Stimulated activated CD4-positive, alpha-beta T cell treated with anti-CD3 and anti-CD28 coated beads, Interleukin-2, amount 100 ng/mL, for 24 hours (primary cell): ENCODE results near the gene ATE1.
"Not testable (repeated sequence)": the region's sequence is repeated elsewhere in the genome, so short reads cannot be mapped to it uniquely, and the experiment has no call there.

ENCODE experiments used
- DNase-seq, 2 donors: peaks; one replicate each; pipeline ENCODE4 v3.0.0-alpha.2; 2020

ATE1 gene

GRCh38 chr10:121927841-121928527 lies at the start of gene ATE1:
Gene ATE1 (minus strand): TSS chr10:121928031. CDS start chr10:121927949, 82 bp downstream.
- DNase-seq: peak; percentile 83

DNA sequence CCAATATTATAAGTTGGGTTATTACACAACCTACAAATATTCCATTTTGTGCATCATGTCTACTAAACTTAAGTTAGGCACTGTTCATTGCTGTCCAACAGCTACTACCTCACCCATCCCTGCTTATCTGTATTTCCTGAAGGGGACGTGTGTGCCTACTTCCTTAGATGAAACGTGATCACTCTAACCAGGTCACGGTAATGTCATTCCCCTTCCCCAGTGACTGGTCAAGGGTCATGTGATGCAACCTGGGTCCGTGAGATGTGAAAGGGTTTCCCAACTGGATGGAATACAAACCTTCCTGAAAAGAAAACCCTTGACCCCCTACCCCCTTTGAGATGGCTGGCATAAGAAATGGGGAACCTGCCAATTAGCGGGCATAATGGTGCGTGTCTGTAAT lies 48.8 kb upstream of the ATE1 start:
- no peak for DNase-seq

GRCh38 chr10:121975295-121976086 lies 47.7 kb upstream of the ATE1 start:
- no peak for DNase-seq

DNA sequence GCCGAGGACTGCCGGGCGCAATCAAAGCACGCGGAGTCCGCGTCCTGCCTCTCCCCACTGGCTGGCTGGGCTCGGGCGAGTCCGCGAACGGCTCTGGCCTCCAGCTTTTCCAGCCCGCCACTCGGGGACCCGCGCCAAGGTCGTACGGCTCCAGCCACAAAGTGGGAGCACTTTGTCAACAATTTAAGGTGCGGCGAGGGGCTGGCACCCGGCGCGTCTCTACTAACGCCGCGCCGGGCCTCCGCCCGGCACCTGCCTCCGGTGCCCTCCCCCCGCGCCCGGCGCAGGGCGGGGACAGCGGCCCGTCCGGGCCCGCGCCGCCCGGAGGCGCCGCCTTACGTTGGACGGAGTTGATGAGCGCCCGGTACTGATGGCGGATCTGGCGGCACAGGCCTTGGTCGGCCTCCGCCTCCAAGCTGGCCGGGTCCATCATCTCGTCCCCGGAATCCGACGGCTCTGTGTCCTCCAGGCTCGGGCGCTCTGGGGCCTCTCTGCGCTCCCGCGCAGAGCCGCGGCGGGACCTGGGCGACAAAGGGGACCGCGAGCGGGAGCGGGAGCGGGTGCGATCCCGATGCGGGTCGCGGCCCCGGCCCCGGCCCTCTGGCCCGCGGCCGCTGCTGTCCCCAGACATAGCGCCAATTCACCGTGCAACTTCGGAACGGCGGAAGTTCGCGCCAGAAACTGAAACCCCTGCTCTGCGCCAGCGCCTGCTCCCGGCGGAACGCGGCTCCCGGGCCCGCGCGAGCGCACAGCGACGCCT lies 46.9 kb upstream of the ATE1 start, which contains the start of gene NSMCE4A:
NSMCE4A (minus strand) TSS at position 683 of the 760 bp plus-strand sequence; CDS start at position 631, 52 bp downstream.
- DNase-seq: peak; percentile 80 to 84

- peak in 1 of 2 donors; percentile 28 for DNase-seq
Observed at GRCh38 chr10:121974019-121974534, 46.2 kb upstream of the ATE1 start.

DNA sequence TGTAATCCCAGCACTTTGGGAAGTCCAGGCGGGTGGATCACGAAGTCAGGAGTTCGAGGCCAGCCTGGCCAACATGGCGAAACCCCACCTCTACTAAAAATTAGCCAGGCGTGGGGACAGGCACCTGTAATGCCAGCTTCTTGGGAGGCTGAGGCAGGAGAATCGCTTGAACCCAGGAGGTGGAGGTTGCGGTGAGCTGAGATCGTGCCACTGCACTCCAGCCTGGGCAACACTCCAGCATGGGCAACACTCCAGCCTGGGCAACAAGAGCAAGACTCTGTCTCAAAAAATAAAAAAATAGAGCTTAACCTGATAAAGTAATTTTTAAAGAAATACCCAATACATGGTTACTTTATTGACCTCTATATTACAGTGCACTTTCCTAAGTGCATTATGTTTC lies 41.3 kb upstream of the ATE1 start:
- DNase-seq: not testable (repeated sequence)

- DNase-seq: no peak
Observed at GRCh38 chr10:121965996-121966395, 38.2 kb upstream of the ATE1 start.

- DNase-seq: no peak
Observed at GRCh38 chr10:121961456-121961855, 33.6 kb upstream of the ATE1 start.

DNA sequence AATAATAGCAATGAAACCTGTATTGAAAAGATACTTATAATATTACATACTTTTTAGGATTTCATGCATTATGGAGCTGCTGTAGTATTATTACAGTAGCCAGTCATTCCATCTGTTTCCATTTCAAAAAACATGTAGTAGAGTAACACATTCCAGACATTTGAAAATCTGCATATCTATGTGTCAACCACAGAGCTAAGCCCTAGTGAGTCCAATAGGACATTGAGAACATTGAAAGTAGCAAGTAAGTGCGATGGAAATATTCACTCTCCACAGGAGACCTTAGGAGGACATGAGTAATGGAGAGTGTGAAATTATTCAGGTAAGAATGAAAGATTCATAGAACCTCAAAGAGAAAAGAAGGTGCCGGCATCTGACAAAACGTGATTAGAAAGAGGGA lies 31.8 kb upstream of the ATE1 start:
- DNase-seq: no peak

DNA sequence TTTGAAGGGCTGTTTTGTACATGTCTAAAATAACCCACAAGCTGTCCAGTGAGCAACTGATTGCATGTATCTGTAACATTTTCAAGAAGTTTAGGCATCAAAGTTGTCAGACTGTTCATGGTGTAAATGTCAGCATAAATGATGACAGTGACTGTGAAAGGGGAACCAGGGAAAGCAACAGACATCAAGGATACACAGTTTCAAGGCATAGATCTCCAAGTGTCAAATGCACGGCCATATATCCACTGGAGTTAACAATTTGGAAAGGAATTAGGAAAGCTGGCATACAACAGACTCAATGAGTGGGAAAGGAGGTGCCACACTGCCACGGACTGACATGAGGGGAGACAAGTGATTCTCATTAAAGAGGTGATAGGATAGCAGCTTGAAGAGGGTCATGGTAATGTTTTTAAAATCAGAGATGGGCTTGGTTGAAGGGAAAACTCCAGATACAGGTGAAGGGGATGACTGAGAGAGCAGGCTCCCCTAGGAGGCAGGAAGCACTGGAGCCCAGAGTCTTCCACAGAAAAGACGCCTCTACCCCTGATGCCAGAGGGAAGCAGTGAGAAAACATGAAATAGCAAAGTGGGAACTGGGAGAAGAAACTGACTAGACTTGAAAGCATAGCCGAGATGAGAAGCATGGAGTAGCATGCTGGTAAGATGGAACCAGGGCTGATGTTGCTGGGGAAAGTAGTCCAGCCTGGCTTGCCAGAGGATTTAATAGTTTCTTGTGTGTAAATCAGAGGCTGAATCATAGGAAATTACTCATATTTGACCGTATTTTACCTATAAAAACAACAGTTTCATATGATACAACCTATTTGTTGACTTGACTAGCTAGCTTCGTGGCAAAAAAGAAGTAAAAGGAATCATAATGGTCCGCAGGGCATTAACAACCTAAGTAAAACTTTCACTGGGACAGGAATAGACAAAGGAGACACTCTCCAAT lies 28.6 kb upstream of the ATE1 start:
- DNase-seq: no peak

DNA sequence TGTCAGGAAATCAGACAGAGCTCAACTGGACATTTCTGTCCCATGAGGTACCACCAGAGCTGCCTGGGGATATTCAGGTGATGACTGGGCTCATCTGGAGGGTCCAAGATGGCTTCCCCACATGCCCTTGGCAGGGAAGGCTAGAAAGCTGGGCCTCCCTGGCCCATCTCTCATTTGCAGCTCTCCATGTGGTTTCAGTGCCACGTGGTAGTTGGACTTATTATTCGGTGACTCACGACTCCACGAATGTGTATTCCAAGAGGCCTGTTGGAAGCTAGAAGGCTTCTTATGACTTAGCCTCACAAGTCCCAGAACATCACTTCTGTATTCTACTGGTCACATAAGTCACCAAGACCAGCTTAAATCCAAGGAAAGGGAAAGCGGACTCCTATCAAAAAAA lies 24.4 kb upstream of the ATE1 start:
- DNase-seq: no peak

GRCh38 chr10:121949451-121949850 lies 21.6 kb upstream of the ATE1 start:
- DNase-seq: no peak

- no peak for DNase-seq
Observed at GRCh38 chr10:121949049-121949448, 21.2 kb upstream of the ATE1 start.

- no peak for DNase-seq
Observed at GRCh38 chr10:121947343-121948330, 19.8 kb upstream of the ATE1 start.

DNA sequence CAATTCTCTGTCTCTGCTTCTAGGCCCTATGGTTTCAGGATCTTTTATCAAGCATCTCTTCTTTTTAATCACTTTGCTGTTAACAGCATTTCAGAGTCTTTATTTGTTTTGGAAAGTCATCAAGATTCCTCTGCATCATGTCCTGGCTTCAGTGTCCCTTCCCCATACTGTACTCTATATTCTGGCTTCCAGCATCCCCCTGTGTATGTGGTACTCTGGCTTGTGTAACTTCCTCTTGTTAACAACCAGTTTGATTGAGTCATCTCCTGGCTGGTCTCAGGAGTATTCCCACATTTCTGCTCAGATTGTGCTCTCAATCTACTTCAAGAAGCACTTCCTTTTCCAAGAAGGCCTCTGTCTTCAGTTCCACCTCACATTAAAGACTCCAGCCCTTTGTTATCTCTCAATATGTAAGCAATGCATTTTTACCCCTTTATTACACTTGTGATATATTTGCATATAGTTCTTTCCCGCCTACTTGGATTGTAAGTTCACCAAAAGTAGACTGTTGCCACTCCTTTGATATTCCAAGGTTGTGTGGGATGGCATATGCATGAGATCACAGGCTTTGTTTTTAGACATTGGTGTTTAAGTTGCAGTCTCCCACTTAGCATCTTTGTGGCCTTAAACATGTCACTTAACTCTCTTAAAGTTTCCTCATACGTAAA lies 15.1 kb upstream of the ATE1 start:
- no peak for DNase-seq

- no peak for DNase-seq
Observed at GRCh38 chr10:121941532-121941931, 13.7 kb upstream of the ATE1 start.

DNA sequence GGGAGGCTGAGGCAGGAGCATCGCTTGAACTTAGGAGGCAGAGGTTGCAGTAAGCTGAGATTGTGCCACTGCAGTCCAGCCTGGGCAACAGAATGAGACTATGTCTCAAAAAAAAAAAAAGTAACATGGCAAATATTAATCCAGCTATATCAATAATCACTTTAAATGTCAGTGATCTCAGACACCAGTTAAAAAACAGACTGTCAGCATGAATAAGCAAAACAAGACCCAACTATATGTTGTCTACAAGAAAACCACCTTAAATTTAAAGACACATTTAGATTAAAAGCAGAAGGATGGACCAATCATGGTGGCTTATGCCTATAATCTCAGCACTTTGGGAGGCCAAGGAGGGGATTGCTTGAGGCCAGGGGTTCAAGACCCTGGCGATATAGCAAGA lies 8.5 kb upstream of the ATE1 start:
- no peak for DNase-seq

DNA sequence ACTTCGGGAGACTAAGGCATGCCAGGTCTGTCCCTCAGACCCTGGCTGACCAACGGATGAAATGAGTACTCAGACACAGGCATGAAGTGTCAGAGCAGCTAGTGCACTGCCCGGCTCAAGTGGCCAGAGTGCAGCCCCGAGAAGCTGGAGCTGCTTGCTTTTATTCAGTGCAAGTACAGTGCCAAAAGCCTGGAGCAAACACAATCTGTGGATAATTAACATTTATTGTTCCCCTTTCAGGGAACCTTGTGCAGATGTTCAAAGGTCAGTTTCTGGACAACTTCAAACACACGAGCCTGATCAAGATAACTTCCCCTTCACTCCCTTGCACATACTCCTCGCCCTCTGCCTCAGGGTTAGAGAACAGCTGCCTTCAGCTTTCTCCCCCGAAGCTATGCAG lies 7.9 kb upstream of the ATE1 start:
- DNase-seq: no peak

GRCh38 chr10:121930268-121931085 lies 2.6 kb upstream of the ATE1 start:
- DNase-seq: not testable (repeated sequence)
